B cell (primary cell): ENCODE measurements around the gene ZNF850. TPM values are rescaled to one million over a fixed set of nuclear protein-coding genes. Genes with fewer than 3 reads are reported as not detected.

Experiments used
- ATAC-seq: fragments of 200-7000 bp; cut with Tn5 transposase; one replicate; pipeline ENCODE4 v1.10.0; 2021; ENCODE audit warnings: low read depth, mild to moderate bottlenecking, moderate number of reproducible peaks, moderate library complexity
- CTCF ChIA-PET: fragments of 350-600 bp; sonication (Branson Sonifier 250); formaldehyde crosslinking; loops from one replicate; lab custom pipeline; 2021; ENCODE audit warnings: antibody characterized with exemption, inconsistent platforms; lab: Charles Lee
- POLR2A ChIA-PET: fragments of 350-600 bp; sonication (Branson Sonifier 250); formaldehyde crosslinking; loops from one replicate; lab custom pipeline; 2021; ENCODE audit warnings: antibody characterized with exemption; lab: Charles Lee
- DNase-seq: peaks from one replicate; pipeline ENCODE4 v3.0.0; 2013
- H2AFZ ChIP-seq: 2 replicates; pipeline ENCODE4 v1.6.1; 2012; ENCODE audit warnings: mild to moderate bottlenecking, low read depth, low read length; ENCODE audit not compliant: insufficient read depth, poor library complexity, severe bottlenecking
- H3K27ac ChIP-seq, 2 donors: 1 replicate in 1 of 2; 2 replicates in 1 of 2; pipeline ENCODE4 v1.5.1; 2012 to 2013; ENCODE audit warnings: low read length in 2 of 2, mild to moderate bottlenecking in 2 of 2, moderate library complexity in 1 of 2
- H3K27me3 ChIP-seq, 4 experiments: fragments of 200-600 bp in 1 of 4; sonication (generic) in 1 of 4; replicated peaks in 1 of 4; 1 replicate in 2 of 4; 2 replicates in 2 of 4; pipeline versions ENCODE4 v1.6.1 to v1.7.0; 2013 to 2016; ENCODE audit warnings: low read length in 3 of 4, mild to moderate bottlenecking in 2 of 4, mixed read lengths in 1 of 4, moderate library complexity in 1 of 4; ENCODE audit not compliant: insufficient read depth in 4 of 4, control insufficient read depth in 3 of 4; ENCODE audit errors: control extremely low read depth in 1 of 4
- H3K36me3 ChIP-seq, 2 experiments: replicated peaks in 1 of 2; 1 replicate in 1 of 2; 2 replicates in 1 of 2; pipeline versions ENCODE4 v1.6.1 to v1.7.1; 2013; ENCODE audit warnings: low read length in 1 of 2; ENCODE audit not compliant: insufficient read depth in 2 of 2, control insufficient read depth in 1 of 2; ENCODE audit errors: control extremely low read depth in 1 of 2, extremely low read depth in 1 of 2
- H3K4me1 ChIP-seq, 2 donors: fragments of 200-600 bp in 1 of 2; sonication (generic) in 1 of 2; 1 replicate in 1 of 2; 2 replicates in 1 of 2; pipeline versions ENCODE4 v1.5.1 to v1.6.1; 2013 to 2017; ENCODE audit warnings: low read length in 2 of 2; ENCODE audit not compliant: control insufficient read depth in 2 of 2, insufficient read depth in 2 of 2
- H3K4me2 ChIP-seq: replicated peaks from 2 replicates; pipeline ENCODE3; 2012; ENCODE audit warnings: mild to moderate bottlenecking, low read depth, low read length; ENCODE audit not compliant: poor library complexity, severe bottlenecking
- H3K4me3 ChIP-seq, 5 experiments: fragments of 200-600 bp in 1 of 5; sonication (generic) in 1 of 5; 1 replicate in 3 of 5; 2 replicates in 2 of 5; pipeline versions ENCODE4 v1.5.1 to v1.7.0; 2011 to 2016; ENCODE audit warnings: low read length in 4 of 5, mild to moderate bottlenecking in 4 of 5, low read depth in 2 of 5, control low read depth in 1 of 5, moderate library complexity in 1 of 5; ENCODE audit not compliant: insufficient read depth in 1 of 5; ENCODE audit errors: control extremely low read depth in 1 of 5, extremely low read depth in 1 of 5
- H3K79me2 ChIP-seq: fragments of 200-600 bp; sonication (generic); one replicate; pipeline ENCODE4 v1.6.0; 2016; ENCODE audit warnings: low read length; ENCODE audit not compliant: control insufficient read depth, insufficient read depth
- H3K9ac ChIP-seq: fragments of 200-600 bp; sonication (generic); 2 replicates; pipeline ENCODE4 v1.6.1; 2017; ENCODE audit warnings: mild to moderate bottlenecking, low read length, moderate library complexity
- H3K9me3 ChIP-seq, 3 donors: one replicate each; pipeline versions ENCODE4 v1.6.1 to v1.7.1; 2013; ENCODE audit warnings: low read length in 2 of 3; ENCODE audit not compliant: control insufficient read depth in 2 of 3, insufficient read depth in 1 of 3; ENCODE audit errors: control extremely low read depth in 1 of 3
- H4K20me1 ChIP-seq: 2 replicates; pipeline ENCODE4 v1.6.0; 2012; ENCODE audit warnings: mild to moderate bottlenecking, low read length; ENCODE audit not compliant: insufficient read depth, control insufficient read depth, poor library complexity, severe bottlenecking
- H3K27ac Mint-ChIP-seq: one replicate; pipeline ENCODE4 v1.8.0; 2021; ENCODE audit warnings: mixed read lengths
- H3K27me3 Mint-ChIP-seq: one replicate; pipeline ENCODE4 v1.8.0; 2021; ENCODE audit warnings: mixed read lengths
- H3K4me1 Mint-ChIP-seq: one replicate; pipeline ENCODE4 v1.8.0; 2021; ENCODE audit warnings: mixed read lengths
- H3K4me3 Mint-ChIP-seq: one replicate; pipeline ENCODE4 v1.8.0; 2021; ENCODE audit warnings: mixed read lengths
- H3K9me3 Mint-ChIP-seq: one replicate; pipeline ENCODE4 v1.8.0; 2022; ENCODE audit warnings: mixed read lengths; ENCODE audit not compliant: insufficient read depth
- EZH2 ChIP-seq: IDR thresholded peaks from 2 replicates; pipeline ENCODE4 v1.6.1; 2012; ENCODE audit warnings: borderline replicate concordance, low read depth, mild to moderate bottlenecking, moderate library complexity, low read length; ENCODE audit not compliant: insufficient read depth, poor library complexity, severe bottlenecking
- WGBS: methylation state at CpG from one replicate; pipeline ENCODE4 v1.1.5; 2013; ENCODE audit warnings: missing lambda C conversion rate; ENCODE audit not compliant: insufficient coverage; 5-methylcytosine and 5-hydroxymethylcytosine counted together
- intact Hi-C: fragments of 100-400 bp; cut with micrococcal nuclease; formaldehyde crosslinking; loops from one replicate; pipeline ENCODE4 v1.10.0; 2022
- polyA plus RNA-seq: library from polyadenylated mRNA; depleted of rRNA; stranded (reverse); fragments of >200 nt; gene quantifications from 2 replicates; pipeline ENCODE4 v1.2.3, GENCODE V29; 2012
- total RNA-seq, 2 donors: library from RNA; stranded (reverse); fragments of 120-200 nt in 1 of 2; gene quantifications; 1 replicate in 1 of 2; 2 replicates in 1 of 2; pipeline versions ENCODE4 v1.2.3 to v1.2.4, GENCODE V29; 2013 to 2022
- TF ChIP-seq, protein P1 (sequence below): fragments of 200-600 bp; IDR thresholded peaks from one replicate; pipeline ENCODE4 v1.8.0; 2022; ENCODE audit warnings: antibody characterized with exemption, mild to moderate bottlenecking

ZNF850 gene
- total and polyA plus RNA-seq, 2 donors (not counting 1 experiment from before 2014, with no cell fraction given) = 2.0 to 6.0 TPM

DNA sequence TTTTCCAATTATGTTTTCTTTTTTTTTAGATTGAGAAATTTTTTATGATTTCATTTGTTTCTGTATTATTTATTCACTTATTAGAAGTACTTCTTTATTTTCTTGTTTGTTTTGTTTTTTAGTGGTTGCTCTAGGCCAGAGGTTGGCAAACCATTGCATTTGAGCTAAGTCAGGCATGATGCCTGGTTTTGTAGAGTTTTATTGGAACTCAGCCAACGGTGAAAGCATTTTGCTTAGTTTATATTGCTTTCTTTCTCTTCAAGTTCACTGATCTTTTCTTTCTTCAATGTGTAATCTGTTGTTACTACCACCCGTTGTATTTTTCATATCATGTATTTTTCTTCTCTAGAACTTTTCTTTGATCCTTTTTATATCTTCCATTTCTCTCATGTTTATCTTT lies 65.5 kb downstream of the ZNF850 start:
- ChIA-PET POLR2A (no interaction called here), CTCF (no interaction called here)
- Histone ChIP-seq H3K9ac (no peak overlapping the region), H3K4me1 (no peaks in the 10 kb centered on the region), H3K9me3 (peaks cover 23 to 71% (median 53%) of the 10 kb centered on the region in 3 donors), H3K4me3 (no peak overlapping the region), H2AFZ (no peak overlapping the region), H3K36me3 (peaks cover 5 to 35% of the 10 kb centered on the region in 2 experiments), H3K4me2 (no peak overlapping the region), H3K79me2 (peaks cover 74% of the 10 kb centered on the region), H4K20me1 (no peaks in the 10 kb centered on the region), H3K27me3 (no peaks in the 10 kb centered on the region), H3K27ac (no peak overlapping the region)
- TF ChIP-seq, protein P1, sequence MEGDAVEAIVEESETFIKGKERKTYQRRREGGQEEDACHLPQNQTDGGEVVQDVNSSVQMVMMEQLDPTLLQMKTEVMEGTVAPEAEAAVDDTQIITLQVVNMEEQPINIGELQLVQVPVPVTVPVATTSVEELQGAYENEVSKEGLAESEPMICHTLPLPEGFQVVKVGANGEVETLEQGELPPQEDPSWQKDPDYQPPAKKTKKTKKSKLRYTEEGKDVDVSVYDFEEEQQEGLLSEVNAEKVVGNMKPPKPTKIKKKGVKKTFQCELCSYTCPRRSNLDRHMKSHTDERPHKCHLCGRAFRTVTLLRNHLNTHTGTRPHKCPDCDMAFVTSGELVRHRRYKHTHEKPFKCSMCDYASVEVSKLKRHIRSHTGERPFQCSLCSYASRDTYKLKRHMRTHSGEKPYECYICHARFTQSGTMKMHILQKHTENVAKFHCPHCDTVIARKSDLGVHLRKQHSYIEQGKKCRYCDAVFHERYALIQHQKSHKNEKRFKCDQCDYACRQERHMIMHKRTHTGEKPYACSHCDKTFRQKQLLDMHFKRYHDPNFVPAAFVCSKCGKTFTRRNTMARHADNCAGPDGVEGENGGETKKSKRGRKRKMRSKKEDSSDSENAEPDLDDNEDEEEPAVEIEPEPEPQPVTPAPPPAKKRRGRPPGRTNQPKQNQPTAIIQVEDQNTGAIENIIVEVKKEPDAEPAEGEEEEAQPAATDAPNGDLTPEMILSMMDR = no peak
- no peak for TF ChIP-seq EZH2
- Mint-ChIP-seq H3K27me3 (no peaks in the 10 kb centered on the region), H3K4me1 (no peaks in the 10 kb centered on the region), H3K27ac (no peak overlapping the region), H3K9me3 (peaks cover 23% of the 10 kb centered on the region), H3K4me3 (no peak overlapping the region)
- ATAC-seq (no peak), DNase-seq (no peak)
- intact Hi-C loops = no loop called here
- WGBS = no CpG with 5 or more reads among the region's 2 CpGs

DNA sequence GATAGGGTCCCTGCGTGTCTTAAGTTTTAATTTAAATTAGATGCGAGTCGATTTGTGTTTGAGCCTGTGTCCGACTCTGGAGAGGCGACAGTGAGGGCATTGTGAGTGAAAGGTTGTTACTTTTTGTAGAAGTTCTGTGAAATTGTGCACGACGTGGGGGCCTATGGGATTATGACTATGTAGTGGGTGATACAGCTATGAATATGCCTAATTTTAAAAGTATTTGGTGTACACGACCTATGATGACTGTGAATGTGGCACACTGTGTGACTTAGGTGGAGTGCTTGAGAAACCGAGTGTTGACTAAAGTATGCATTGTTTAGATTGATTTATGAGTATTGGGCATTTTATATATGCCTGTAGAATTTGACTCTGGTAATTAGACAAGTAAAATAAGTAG lies 84.5 kb downstream of the ZNF850 start:
- H3K27ac Mint-ChIP-seq = peak overlapping the region; percentile 96
- no peaks in the 10 kb centered on the region for H3K27me3 ChIP-seq
- POLR2A ChIA-PET = no interaction called here
- peak overlapping the region; percentile 80 for H3K4me2 ChIP-seq
- H3K9me3 ChIP-seq = peaks cover 0 to 9% (median 4%) of the 10 kb centered on the region in 3 donors
- H3K9me3 Mint-ChIP-seq = peaks cover 3% of the 10 kb centered on the region
- 15% methylated on average over 9 of the region's 9 CpGs for WGBS
- peaks cover 5 to 26% of the 10 kb centered on the region in 2 experiments for H3K36me3 ChIP-seq
- H3K4me1 Mint-ChIP-seq = peaks cover 28% of the 10 kb centered on the region
- peaks cover 14 to 19% of the 10 kb centered on the region in 2 donors for H3K4me1 ChIP-seq
- peaks cover 62% of the 10 kb centered on the region for H3K79me2 ChIP-seq
- intact Hi-C loops = loop anchor here (10.0 kb wide), 1 partner anchor 1953 kb away; the partner anchor contains the start of gene ZNF181
- no peak for ATAC-seq
- no peaks in the 10 kb centered on the region for H3K27me3 Mint-ChIP-seq
- no peak for DNase-seq
- peak overlapping the region; percentile 88 for H3K9ac ChIP-seq
- peak overlapping the region; percentile 2 to 90 (median 76) for H3K4me3 ChIP-seq
- TF ChIP-seq, protein P1 = no peak
- no peak for TF ChIP-seq EZH2
- H3K4me3 Mint-ChIP-seq = peak overlapping the region; percentile 100
- peak overlapping the region; percentile 94 for H2AFZ ChIP-seq
- CTCF ChIA-PET = no interaction called here
- H3K27ac ChIP-seq = peak overlapping the region; percentile 56 to 72
- H4K20me1 ChIP-seq = no peaks in the 10 kb centered on the region
